CD4-positive, alpha-beta T cell treated with Interleukin-15 for 4 hours (primary cell): ENCODE data around the gene MYH4.

Experiments used
- DNase-seq: peaks from one replicate; pipeline ENCODE4 v3.0.0-alpha.2; 2020; ENCODE audit warnings: low spot score

Gene MYH4

GRCh38 chr17:10469459-10469858 lies at the start of gene MYH4:
MYH4 (minus strand) TSS chr17:10469559; CDS start chr17:10466745, 2,814 bp downstream.
- no peak for DNase-seq

GRCh38 chr17:10518271-10519037 lies 49.1 kb upstream of the MYH4 start, which contains the start of gene MYH1:
MYH1 (minus strand) TSS chr17:10518542; CDS start chr17:10516642, 1,900 bp downstream.
- no peak for DNase-seq

- DNase-seq = no peak
Measured at GRCh38 chr17:10516638-10517037, 47.3 kb upstream of the MYH4 start.

GRCh38 chr17:10516065-10516464 lies 46.7 kb upstream of the MYH4 start:
- no peak for DNase-seq

- DNase-seq = no peak
Measured at GRCh38 chr17:10513299-10514067, 44.1 kb upstream of the MYH4 start.

- DNase-seq = no peak
Measured at GRCh38 chr17:10512856-10513255, 43.5 kb upstream of the MYH4 start.

GRCh38 chr17:10499950-10500349 lies 30.6 kb upstream of the MYH4 start:
- DNase-seq = no peak

GRCh38 chr17:10492004-10492403 lies 22.6 kb upstream of the MYH4 start:
- no peak for DNase-seq

- no peak for DNase-seq
Measured at GRCh38 chr17:10482252-10482651, 12.9 kb upstream of the MYH4 start.

- DNase-seq = no peak
Measured at GRCh38 chr17:10477701-10478100, 8.3 kb upstream of the MYH4 start.

GRCh38 chr17:10474536-10474935 lies 5.2 kb upstream of the MYH4 start:
- no peak for DNase-seq

- DNase-seq = no peak
Measured at GRCh38 chr17:10471858-10472257, 2.5 kb upstream of the MYH4 start.

GRCh38 chr17:10463402-10463801 lies 6.0 kb downstream of the MYH4 start:
- no peak for DNase-seq

- DNase-seq = no peak
Measured at GRCh38 chr17:10460062-10460461, 9.3 kb downstream of the MYH4 start.

- DNase-seq = no peak
Measured at GRCh38 chr17:10458701-10459100, 10.7 kb downstream of the MYH4 start.

GRCh38 chr17:10457952-10458351 lies 11.4 kb downstream of the MYH4 start:
- no peak for DNase-seq

- no peak for DNase-seq
Measured at GRCh38 chr17:10447026-10447931, 22.1 kb downstream of the MYH4 start.

GRCh38 chr17:10439816-10440215 lies 29.5 kb downstream of the MYH4 start:
- no peak for DNase-seq

- no peak for DNase-seq
Measured at GRCh38 chr17:10435096-10435495, 34.3 kb downstream of the MYH4 start.

GRCh38 chr17:10429421-10430045 lies 39.8 kb downstream of the MYH4 start:
- DNase-seq = no peak

- DNase-seq = no peak
Measured at GRCh38 chr17:10428781-10429180, 40.6 kb downstream of the MYH4 start.
